Gastrocnemius medialis (tissue), 4 donors: ENCODE results near the gene GRK4. TPM values are rescaled to one million over a fixed set of nuclear protein-coding genes. Genes with fewer than 3 reads are reported as not detected.

ENCODE experiments used
- ATAC-seq, 2 donors: fragments of 150-250 bp; one replicate each; pipeline ENCODE4 v1.9.1; 2016
- DNase-seq, 2 donors: peaks; one replicate each; pipeline ENCODE4 v3.0.0-alpha.2; 2019
- H3K27ac ChIP-seq, 4 donors: fragments of 200-600 bp; sonication (generic); 1 replicate in 1 of 4; 2 replicates in 3 of 4; pipeline ENCODE4 v1.5.1; 2016 to 2018; ENCODE audit warnings: mild to moderate bottlenecking in 2 of 4, moderate library complexity in 1 of 4
- H3K27me3 ChIP-seq, 3 donors: fragments of 200-600 bp; sonication (generic) in 2 of 3; 1 replicate in 1 of 3; 2 replicates in 2 of 3; pipeline versions ENCODE4 v1.5.1 to v1.6.0; 2016 to 2019; ENCODE audit warnings: mild to moderate bottlenecking in 1 of 3, moderate library complexity in 1 of 3
- H3K36me3 ChIP-seq, 2 donors: fragments of 200-600 bp; sonication (generic) in 1 of 2; one replicate each; pipeline ENCODE4 v1.5.1; 2017 to 2018
- H3K4me1 ChIP-seq, 2 donors: fragments of 200-600 bp; sonication (generic) in 1 of 2; one replicate each; pipeline ENCODE4 v1.5.1; 2016 to 2017; ENCODE audit warnings: mild to moderate bottlenecking in 2 of 2
- H3K4me3 ChIP-seq, 4 donors: fragments of 200-600 bp; sonication (generic) in 3 of 4; 1 replicate in 1 of 4; 2 replicates in 3 of 4; pipeline ENCODE4 v1.5.1; 2016 to 2019; ENCODE audit warnings: mild to moderate bottlenecking in 2 of 4
- H3K9me3 ChIP-seq, 3 donors: fragments of 200-600 bp; sonication (generic) in 2 of 3; 1 replicate in 1 of 3; 2 replicates in 2 of 3; pipeline ENCODE4 v1.5.1; 2016 to 2019
- CTCF ChIP-seq, 5 experiments: fragments of 450-650 bp in 3 of 5; fragments of 200-600 bp in 2 of 5; sonication (generic) in 2 of 5; IDR thresholded peaks in 4 of 5; conservative IDR thresholded peaks in 1 of 5; 1 replicate in 4 of 5; 2 replicates in 1 of 5; pipeline ENCODE4 v1.5.1; 2016 to 2019; ENCODE audit warnings: antibody characterized with exemption in 5 of 5, mild to moderate bottlenecking in 3 of 5, moderate library complexity in 3 of 5
- POLR2A ChIP-seq, 2 donors: fragments of 450-650 bp; IDR thresholded peaks; one replicate each; pipeline ENCODE4 v1.6.1; 2017; ENCODE audit warnings: antibody characterized with exemption in 2 of 2, mild to moderate bottlenecking in 2 of 2, moderate library complexity in 2 of 2
- in situ Hi-C, 4 donors: fragments of 200-750 bp; cut with MboI; loops; one replicate each; pipeline versions ENCODE4 v1.15.0 to v1.8.0; 2017; ENCODE audit warnings: low sequenced_read_pairs in 4 of 4
- intact Hi-C: fragments of 100-400 bp; cut with DNase I; formaldehyde crosslinking; loops from one replicate; pipeline ENCODE4 v1.15.1; 2023; ENCODE audit warnings: low total_unique reads
- total RNA-seq, 4 donors: library from RNA; depleted of rRNA; stranded (reverse); fragments of >200 nt; gene quantifications; one replicate each; pipeline versions ENCODE4 v1.1.0 to v1.2.3, GENCODE V29; 2016

GRK4 gene
- total RNA-seq, 4 donors from 2014 or later = 2.8 to 5.8 (median 3.7) TPM

DNA sequence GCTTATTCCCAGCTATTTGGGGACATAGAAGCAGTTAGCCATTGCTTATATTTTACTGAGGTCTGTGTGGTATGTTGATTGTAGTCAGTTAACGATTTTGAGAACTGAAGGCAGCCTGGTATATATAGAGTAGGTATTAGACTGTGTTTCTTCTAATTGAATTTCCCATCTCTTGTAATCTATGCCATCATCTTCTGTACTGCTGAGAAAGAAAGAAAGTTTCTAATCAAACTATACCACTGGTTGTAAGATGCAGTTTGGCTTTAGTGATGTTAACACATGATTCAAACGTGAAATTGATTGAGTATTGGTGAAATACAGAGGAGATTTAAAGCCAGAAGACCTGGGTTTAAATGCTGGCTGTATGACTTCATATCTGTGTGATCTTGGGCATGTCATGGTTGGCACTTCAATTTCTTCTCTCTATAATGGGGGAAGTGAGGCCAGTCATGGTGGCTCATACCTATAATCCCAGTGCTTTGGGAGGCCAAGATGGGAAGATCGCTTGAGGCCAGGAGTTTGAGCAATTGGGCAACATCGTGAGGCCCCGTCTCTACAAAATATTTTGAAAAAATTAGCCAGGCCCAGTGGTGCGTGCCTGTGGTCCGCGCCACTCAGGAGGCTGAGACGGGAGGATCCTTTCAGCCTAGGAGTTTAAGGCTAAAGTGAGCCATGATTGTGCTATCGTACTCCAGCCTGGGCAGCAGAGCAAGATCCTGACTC lies 122.7 kb downstream of the GRK4 start:
- intact Hi-C loops = no loop called here
- no peaks in the 10 kb centered on the region for H3K9me3 ChIP-seq

DNA sequence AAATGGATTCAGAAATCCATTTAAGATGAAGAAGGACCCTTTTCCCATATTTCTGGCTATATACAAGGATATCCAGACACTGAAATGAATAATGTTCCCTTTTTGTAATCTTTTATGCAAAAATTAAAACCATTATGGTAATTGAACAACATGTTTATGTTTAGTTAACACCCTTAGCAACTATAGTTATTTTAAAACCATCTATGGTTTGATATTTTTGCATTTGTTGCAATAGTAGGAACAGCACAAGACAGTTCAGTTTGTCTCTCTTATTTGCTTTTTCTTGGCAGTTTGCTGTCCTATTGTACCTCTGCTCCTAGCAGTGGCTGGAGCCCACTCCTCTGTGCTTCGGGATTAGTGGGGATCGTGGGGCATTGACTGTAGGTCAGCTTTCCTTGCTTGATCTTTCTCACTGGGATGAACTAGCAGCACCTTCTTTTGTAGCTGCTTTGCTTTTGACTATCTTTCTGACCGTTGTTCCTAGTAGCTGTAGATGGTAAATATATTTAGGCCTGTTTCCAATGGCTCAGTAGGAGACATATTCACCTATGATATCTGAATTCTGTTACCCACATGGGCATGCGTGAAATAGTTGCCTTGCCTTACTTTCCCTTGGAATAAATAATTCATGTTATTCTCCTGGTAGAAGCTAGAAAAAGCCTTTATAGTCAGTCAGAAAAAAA lies 123.9 kb downstream of the GRK4 start:
- intact Hi-C loops = no loop called here

More for the DNA sequence above, 122.7 kb downstream of the GRK4 start:
- TF ChIP-seq CTCF (IDR thresholded peaks at IDR 0.05 in 4 of 5, conservative IDR thresholded peaks at IDR 0.05 in 1 of 5) (no peak), POLR2A (IDR thresholded peaks at IDR 0.05) (no peak)
- Histone ChIP-seq H3K4me1 (peaks cover 4 to 5% of the 10 kb centered on the region in 2 donors), H3K4me3 (no peak overlapping the region), H3K36me3 (peaks cover 0 to 11% of the 10 kb centered on the region in 2 donors), H3K27me3 (no peaks in the 10 kb centered on the region), H3K27ac (no peak overlapping the region)
- in situ Hi-C loops = no loop called here
- no peak for ATAC-seq
- no peak for DNase-seq

More for the DNA sequence above, 123.9 kb downstream of the GRK4 start:
- Histone ChIP-seq H3K27me3 (no peaks in the 10 kb centered on the region), H3K4me1 (peaks cover 4 to 5% of the 10 kb centered on the region in 2 donors), H3K36me3 (peaks cover 0 to 11% of the 10 kb centered on the region in 2 donors), H3K9me3 (no peaks in the 10 kb centered on the region), H3K4me3 (no peak overlapping the region), H3K27ac (no peak overlapping the region)
- TF ChIP-seq CTCF (IDR thresholded peaks at IDR 0.05 in 4 of 5, conservative IDR thresholded peaks at IDR 0.05 in 1 of 5) = no peak
- no peak for TF ChIP-seq POLR2A (IDR thresholded peaks at IDR 0.05)
- DNase-seq (no peak), ATAC-seq (no peak)
- in situ Hi-C loops = no loop called here

Other genes starting within 250 kb of the GRK4 start
- 10 to 100 TPM; 36.1 to 81.9 (median 66.5) TPM for gene TNIP2, start 207.2 kb upstream of the GRK4 start, total RNA-seq
- 10 to 100 TPM in 3 of 4 donors, 1 to 10 TPM in 1; 4.8 to 21.5 (median 12.0) TPM for gene SH3BP2, start 170.5 kb upstream of the GRK4 start, total RNA-seq
- 100 to 1,000 TPM; 144 to 255 (median 178) TPM for gene ADD1, start 119.7 kb upstream of the GRK4 start, total RNA-seq
- gene NOP14, start 165 bp upstream of the GRK4 start, total RNA-seq = 10 to 100 TPM; 16.6 to 46.2 (median 36.2) TPM
- not detected for gene HTT-AS, start 111.0 kb downstream of the GRK4 start, total RNA-seq
- gene HTT, start 111.1 kb downstream of the GRK4 start, total RNA-seq = 10 to 100 TPM; 23.5 to 73.0 (median 51.1) TPM